ENCODE measurements around the gene ZNF853.

- TF ChIP-seq CTCF (IDR thresholded peaks at IDR 0.05; ENCODE audit: low read depth, low read length), result no peak
- no peak for TF ChIP-seq POLR2A (IDR thresholded peaks at IDR 0.05; ENCODE audit: extremely low read depth, insufficient read length)
Observed at GRCh38 chr7:6652446-6653011, 37.1 kb downstream of the ZNF853 start.
